ENCODE data around the gene CTCFL. TPM values are rescaled to one million over a fixed set of nuclear protein-coding genes. Genes with fewer than 3 reads are reported as not detected.

Gene CTCFL
- total and polyA plus RNA-seq, 2 of the 8 experiments (the other 6 are each of a cell fraction or from before 2014, with no cell fraction given): 0.30 to 0.80 TPM

DNA sequence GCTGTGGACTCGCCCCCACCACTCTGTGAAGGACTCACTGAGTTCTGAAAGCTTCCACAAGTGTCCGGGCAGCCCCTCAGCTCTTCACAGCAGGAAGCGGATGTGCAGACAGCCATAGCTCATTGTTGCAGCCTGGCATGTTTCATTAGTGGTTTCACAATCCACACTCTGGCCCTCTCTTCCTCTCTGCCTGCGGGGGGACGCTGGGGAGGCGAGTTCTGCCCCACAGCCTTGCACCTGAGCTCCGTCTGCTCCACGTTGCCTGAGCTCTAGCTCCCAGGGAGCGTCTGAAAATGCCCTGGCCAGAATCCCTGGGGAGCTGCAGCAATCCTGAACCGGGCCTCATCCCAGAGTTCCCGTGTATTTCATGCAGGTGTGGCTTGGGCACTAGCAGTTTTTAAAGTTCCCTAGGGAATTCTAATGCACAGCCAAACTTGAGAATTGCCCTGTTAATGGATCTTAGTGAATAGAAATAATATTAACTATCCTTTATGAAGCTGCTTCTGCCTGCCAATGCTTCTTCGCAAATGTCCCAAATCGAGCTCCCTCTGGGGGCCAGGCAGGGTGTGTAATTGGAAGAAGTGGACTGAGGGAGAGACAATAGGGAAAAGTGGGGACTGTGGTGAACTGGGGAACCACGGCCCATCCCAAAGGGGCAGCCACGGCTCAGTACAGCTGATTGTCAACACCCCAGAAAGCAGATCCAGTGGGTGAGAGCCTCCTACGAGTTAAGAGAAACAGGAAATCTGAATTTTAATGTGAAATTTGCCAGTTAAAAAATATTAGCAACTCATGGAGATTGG, 51.5 kb downstream of the CTCFL start:
- Histone ChIP-seq H3K4ac (replicated peaks; ENCODE audit: insufficient read length, low read depth, low read length) (no peak overlapping the region), H3K9ac (replicated peaks in 1 of 4; ENCODE audit: extremely low read depth in 1 of 4, low read depth in 3 of 4, low read length in 3 of 4) (no peak overlapping the region), H3K36me3 (ENCODE audit: control insufficient read depth in 2 of 4, insufficient read depth in 4 of 4, low read length in 3 of 4) (no peaks in the 10 kb centered on the region), H3K18ac (ENCODE audit: extremely low read depth, low read length) (no peak overlapping the region), H3K9me3 (ENCODE audit: insufficient read depth in 2 of 2, low read depth in 1 of 2, low read length in 1 of 2) (no peaks in the 10 kb centered on the region), H3K27me3 (replicated peaks in 1 of 4; ENCODE audit: control insufficient read depth in 3 of 4, extremely low read depth in 1 of 4, insufficient read depth in 3 of 4, low read length in 3 of 4) (no peaks in the 10 kb centered on the region; a peak in 1 of 7 replicates), H2BK12ac (ENCODE audit: low read depth, low read length) (peak overlapping the region; percentile 52; the same call in 1 of the 2 replicates), H2BK120ac (replicated peaks; ENCODE audit: low read depth, low read length) (no peak overlapping the region), H3K4me2 (ENCODE audit: insufficient read depth in 1 of 2, low read depth in 2 of 2, low read length in 2 of 2) (no peak overlapping the region; a peak in 1 of 4 replicates), H3K23me2 (ENCODE audit: low read depth, low read length) (no peaks in the 10 kb centered on the region), H4K8ac (ENCODE audit: extremely low read depth, insufficient read depth, low read length) (peak overlapping the region; percentile 45), H4K5ac (ENCODE audit: insufficient read length, low read depth, low read length) (no peak overlapping the region), H3K56ac (replicated peaks; ENCODE audit: insufficient read length, low read depth, low read length) (no peak overlapping the region), H2BK5ac (ENCODE audit: low read depth, low read length) (no peak overlapping the region), H2BK20ac (ENCODE audit: low read length) (no peak overlapping the region), H2AK5ac (ENCODE audit: low read depth, low read length) (no peak overlapping the region), H3K14ac (ENCODE audit: insufficient read length) (no peak overlapping the region), H3K79me2 (ENCODE audit: control insufficient read depth in 1 of 2, insufficient read depth in 2 of 2, low read length in 2 of 2) (no peaks in the 10 kb centered on the region), H3K27ac (ENCODE audit: low read depth, low read length) (no peak overlapping the region), H3K23ac (ENCODE audit: insufficient read length) (no peak overlapping the region), H2BK15ac (ENCODE audit: low read length) (no peak overlapping the region), H4K20me1 (replicated peaks in 1 of 2; ENCODE audit: control insufficient read depth in 1 of 2, insufficient read depth in 2 of 2, low read length in 2 of 2) (no peaks in the 10 kb centered on the region), H3K79me1 (ENCODE audit: low read depth, low read length) (no peaks in the 10 kb centered on the region), H2AFZ (ENCODE audit: low read length) (peak overlapping the region; percentile 92), H3K4me1 (replicated peaks in 1 of 4; ENCODE audit: control insufficient read depth in 3 of 4, insufficient read depth in 4 of 4, low read length in 3 of 4) (peaks cover 0 to 28% (median 19%) of the 10 kb centered on the region in 4 experiments; a peak in 6 of 7 replicates), H3K4me3 (ENCODE audit: extremely low read depth in 1 of 4, insufficient read depth in 2 of 4, low read depth in 3 of 4, low read length in 4 of 4) (no peak overlapping the region), H4K91ac (replicated peaks; ENCODE audit: insufficient read length, low read length) (peak overlapping the region; percentile 41)
- ChIA-PET POLR2A (ENCODE audit: partially characterized antibody) (interaction anchor here (0.7 to 2.1 kb wide), 4 partner anchors 8 to 83 kb away, joined by 3 to 7 read pairs (median 4); no protein-coding TSS in a partner anchor), CTCF (ENCODE audit: partially characterized antibody) (interaction anchor here (0.7 to 5.3 kb wide), 16 partner anchors 8 to 84 kb away, joined by 3 to 23 read pairs (median 4); partner anchors contain the start of gene RBM38)
- 75% methylated on average over 16 of the region's 16 CpGs; no CpG with 5 or more reads in 1 of the 2 experiments for WGBS, 2 experiments (ENCODE audit: extremely low coverage in 1 of 2, insufficient coverage in 1 of 2, insufficient read length in 1 of 2, insufficient replicate concordance in 2 of 2, low coverage in 1 of 2, low lambda C conversion rate in 2 of 2, missing lambda C conversion rate in 1 of 2)
- no peak for TF ChIP-seq TAF7 (optimal IDR thresholded peaks at IDR 0.05; ENCODE audit: borderline replicate concordance, low read depth, low read length)
- no peak for TF ChIP-seq CEBPB (IDR thresholded peaks at IDR 0.05; ENCODE audit: low read depth, low read length)
- TF ChIP-seq POLR2A (IDR thresholded peaks at IDR 0.05; ENCODE audit: control extremely low read depth in 1 of 2, low read depth in 2 of 2, low read length in 2 of 2): no peak
- no peak for FAIRE-seq
- DNase-seq (ENCODE audit: low read depth in 1 of 2, low spot score in 2 of 2): no peak

Measured in H1 (cell line).